Stimulated activated CD4-positive, alpha-beta T cell treated with anti-CD3 and anti-CD28 coated beads, Interleukin-12 subunit alpha, Interleukin-12 subunit beta, amount 100 ng/mL, for 48 hours (primary cell): ENCODE results near the gene STAT3.
A peak's percentile ranks its signal among the peaks of the same experiment; 100 is the strongest.
"Not testable (repeated sequence)": the region's sequence is repeated elsewhere in the genome, so short reads cannot be mapped to it uniquely, and the experiment has no call there.

ENCODE experiments used
- DNase-seq, 3 donors: peaks; one replicate each; pipeline ENCODE4 v3.0.0-alpha.2; 2020; ENCODE audit warnings: low read depth in 2 of 3, low spot score in 1 of 3

Gene STAT3

GRCh38 chr17:42388381-42389134 is at the start of gene STAT3:
STAT3 (minus strand) TSS chr17:42388442; CDS start chr17:42348516, 39,926 bp downstream.
- DNase-seq, result peak; percentile 100

- DNase-seq, result no peak
Observed at GRCh38 chr17:42436391-42436790, 48.1 kb upstream of the STAT3 start.

GRCh38 chr17:42431758-42432161 is 43.5 kb upstream of the STAT3 start:
- no peak for DNase-seq

GRCh38 chr17:42429726-42430447 is 41.6 kb upstream of the STAT3 start:
- no peak for DNase-seq

- DNase-seq, result no peak
Observed at GRCh38 chr17:42428141-42428944, 40.1 kb upstream of the STAT3 start.

GRCh38 chr17:42424991-42425610 is 36.9 kb upstream of the STAT3 start:
- no peak for DNase-seq

GRCh38 chr17:42423766-42424165 is 35.5 kb upstream of the STAT3 start:
- DNase-seq, result no peak

GRCh38 chr17:42422958-42423712 is 34.9 kb upstream of the STAT3 start, which contains the start of gene CAVIN1:
CAVIN1 (minus strand) TSS chr17:42423256; CDS start chr17:42423097, 159 bp downstream.
- DNase-seq, result no peak

GRCh38 chr17:42422412-42422957 is 34.2 kb upstream of the STAT3 start:
- no peak for DNase-seq

GRCh38 chr17:42421507-42422338 is 33.5 kb upstream of the STAT3 start:
- no peak for DNase-seq

- DNase-seq, result no peak
Observed at GRCh38 chr17:42421136-42421506, 32.9 kb upstream of the STAT3 start.

GRCh38 chr17:42417981-42418380 is 29.7 kb upstream of the STAT3 start:
- not testable (repeated sequence) for DNase-seq

- DNase-seq, result peak; percentile 32 to 56 (median 42)
Observed at GRCh38 chr17:42414704-42415409, 26.6 kb upstream of the STAT3 start.

GRCh38 chr17:42413464-42414040 is 25.3 kb upstream of the STAT3 start:
- DNase-seq, result no peak

GRCh38 chr17:42411905-42412679 is 23.9 kb upstream of the STAT3 start:
- no peak for DNase-seq

GRCh38 chr17:42411361-42411760 is 23.1 kb upstream of the STAT3 start:
- no peak for DNase-seq

GRCh38 chr17:42410319-42410685 is 22.1 kb upstream of the STAT3 start:
- no peak for DNase-seq
